GM18498 (cell line): ENCODE measurements around the gene GHR.

Experiments used
- ATAC-seq: cut with Tn5 transposase; IDR thresholded peaks from one replicate; pipeline ENCODE4 v1.9.1; 2021; ENCODE audit warnings: mild to moderate bottlenecking, moderate library complexity; ENCODE audit not compliant: unreplicated experiment

Gene GHR

DNA sequence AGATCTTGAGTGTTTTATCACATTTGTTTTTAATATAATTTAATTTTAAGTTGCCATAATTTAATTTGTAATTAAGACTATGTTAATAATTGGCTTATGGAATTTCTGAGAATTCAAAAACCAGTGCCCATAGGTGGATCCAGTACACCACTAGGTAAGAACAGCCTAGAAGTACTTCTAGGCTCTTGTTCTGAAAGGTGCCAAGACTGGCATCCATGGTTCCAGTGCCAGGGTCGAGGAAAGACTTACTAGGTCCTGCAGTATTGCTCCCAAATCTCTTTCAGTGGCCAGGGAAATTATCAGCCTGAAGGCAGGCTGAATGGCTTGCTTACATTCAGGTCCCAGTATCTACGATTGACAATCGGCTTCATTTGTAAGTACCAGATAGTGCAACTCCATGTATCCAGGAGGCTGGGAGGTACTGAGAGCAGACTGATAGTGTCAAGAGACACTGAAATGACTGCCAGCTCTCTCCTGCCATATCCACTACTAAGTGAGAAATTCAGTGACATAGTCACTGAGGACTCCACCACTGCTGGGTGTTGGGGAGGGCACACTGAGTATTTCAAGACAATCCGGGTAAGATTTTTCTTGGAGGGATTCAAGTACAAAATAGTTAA lies 174.2 kb downstream of the GHR start:
- no peak for ATAC-seq

GRCh38 chr5:42598311-42598710 lies 175.1 kb downstream of the GHR start:
- no peak for ATAC-seq

GRCh38 chr5:42599106-42599505 lies 175.9 kb downstream of the GHR start:
- ATAC-seq = no peak

- no peak for ATAC-seq
Observed at GRCh38 chr5:42600441-42600840, 177.2 kb downstream of the GHR start.

DNA sequence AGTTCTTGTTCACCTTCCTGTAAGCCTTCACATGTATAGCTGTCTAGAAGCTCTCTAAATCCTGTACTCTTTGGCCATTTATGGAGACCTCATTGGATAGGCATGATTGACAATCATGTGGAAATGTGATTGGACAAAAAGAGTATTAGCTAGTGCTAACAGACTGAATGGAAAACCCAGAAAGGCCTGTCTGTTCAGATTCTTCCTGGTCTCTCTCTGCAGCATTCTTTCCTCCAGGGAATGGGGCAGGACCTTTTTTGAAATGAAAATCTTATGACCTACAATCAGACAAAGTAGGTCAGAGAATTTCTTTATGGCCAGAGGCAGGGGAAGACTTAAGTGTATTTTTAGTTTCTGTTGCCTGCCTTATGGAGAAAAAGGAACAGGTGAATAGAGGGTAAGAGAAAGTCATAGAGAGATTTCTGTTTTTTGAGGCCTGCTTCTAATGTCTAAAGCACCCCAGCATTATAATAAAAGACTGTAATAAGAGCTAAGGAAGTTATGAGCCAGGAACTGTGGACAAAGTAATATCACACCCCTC lies 181.0 kb downstream of the GHR start:
- no peak for ATAC-seq

DNA sequence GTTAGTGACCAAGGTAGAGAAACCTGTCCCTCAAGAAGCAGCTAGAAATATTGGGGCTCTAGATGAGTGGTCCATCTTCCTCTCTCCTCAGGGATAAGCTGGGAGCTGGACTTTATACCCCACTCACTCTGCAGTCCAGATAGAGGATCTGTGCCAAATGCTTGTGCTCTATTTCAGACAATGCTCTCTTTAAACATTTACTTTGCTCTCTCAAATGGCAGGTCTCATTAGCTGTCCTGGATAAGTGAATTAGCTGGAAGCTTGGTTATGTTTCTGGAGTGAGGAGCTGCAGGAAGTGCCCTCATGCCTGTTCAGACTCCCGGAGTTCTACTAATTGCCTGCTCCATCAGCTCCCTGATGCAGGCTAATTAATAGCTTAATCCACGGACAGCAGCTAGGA lies 182.3 kb downstream of the GHR start:
- ATAC-seq = no peak

- ATAC-seq = no peak
Observed at GRCh38 chr5:42606464-42606869, 183.2 kb downstream of the GHR start.

DNA sequence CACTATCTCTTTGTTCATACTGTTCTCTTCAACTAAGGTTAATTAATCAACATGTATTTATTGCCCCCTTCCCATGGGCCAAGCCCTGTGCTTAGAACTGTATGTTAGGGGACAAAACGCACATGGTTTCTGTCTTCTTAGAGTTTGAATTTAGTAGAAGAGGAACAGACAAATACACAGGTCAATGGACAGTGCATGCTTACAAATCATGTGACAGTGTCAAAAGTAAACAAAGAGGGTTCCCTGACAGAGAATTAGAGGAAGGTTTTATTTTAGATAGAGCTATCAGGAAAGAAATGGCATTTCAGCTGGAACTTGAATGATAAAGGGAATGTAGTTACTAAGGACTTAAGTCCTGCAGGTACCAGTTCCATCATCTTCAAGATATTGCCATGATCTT lies 188.2 kb downstream of the GHR start:
- ATAC-seq = no peak

DNA sequence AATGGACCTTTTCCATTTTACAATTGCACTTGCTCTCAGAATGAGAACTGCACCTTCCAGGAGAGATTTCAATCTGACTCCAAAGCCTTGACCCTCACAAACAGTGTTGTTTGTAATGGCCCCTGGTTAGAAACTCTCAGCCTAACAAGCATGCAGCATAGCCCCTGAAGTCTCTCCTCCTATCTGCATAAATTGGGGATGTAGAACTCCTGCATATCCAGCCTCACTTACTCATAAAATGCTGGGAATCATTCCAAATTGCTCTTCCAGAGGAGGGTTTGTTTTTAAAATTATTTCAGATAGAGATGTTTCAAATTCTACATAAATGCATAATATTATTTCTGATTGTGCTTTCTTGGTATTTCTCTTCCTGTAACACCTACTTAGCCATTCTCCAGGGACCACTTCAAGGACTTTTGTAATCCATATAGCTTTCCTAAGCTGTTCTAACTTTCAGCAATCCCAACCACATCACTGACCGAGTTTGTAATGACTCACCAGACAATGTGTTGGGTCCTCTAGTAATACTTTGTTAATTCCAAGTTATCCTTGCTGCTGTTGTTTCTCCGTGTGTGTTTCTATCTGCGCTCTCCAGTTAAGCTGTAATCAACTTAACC lies 189.6 kb downstream of the GHR start:
- no peak for ATAC-seq

- ATAC-seq = no peak
Observed at GRCh38 chr5:42614509-42614908, 191.3 kb downstream of the GHR start.

GRCh38 chr5:42620579-42621216 lies 197.5 kb downstream of the GHR start:
- ATAC-seq = no peak

DNA sequence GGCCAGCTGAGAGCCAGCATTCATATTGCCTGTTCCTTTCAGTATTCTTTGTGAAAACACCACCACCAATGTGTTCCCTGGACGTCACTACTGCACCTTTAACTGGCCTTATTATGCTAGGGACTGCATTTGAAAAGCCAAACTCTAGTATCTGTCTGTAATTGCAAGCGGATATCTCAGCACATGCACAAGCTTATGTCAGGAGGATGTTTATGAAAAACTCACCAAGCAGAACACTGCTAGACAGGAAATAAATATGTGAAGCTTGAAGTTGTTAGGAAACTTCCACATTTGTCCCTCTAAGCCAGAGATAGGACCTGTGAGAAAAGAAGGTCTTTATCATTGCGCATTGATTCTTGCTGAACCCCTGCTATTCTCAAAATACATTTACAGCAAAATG lies 198.0 kb downstream of the GHR start:
- ATAC-seq = no peak

- no peak for ATAC-seq
Observed at GRCh38 chr5:42621662-42622061, 198.4 kb downstream of the GHR start.

DNA sequence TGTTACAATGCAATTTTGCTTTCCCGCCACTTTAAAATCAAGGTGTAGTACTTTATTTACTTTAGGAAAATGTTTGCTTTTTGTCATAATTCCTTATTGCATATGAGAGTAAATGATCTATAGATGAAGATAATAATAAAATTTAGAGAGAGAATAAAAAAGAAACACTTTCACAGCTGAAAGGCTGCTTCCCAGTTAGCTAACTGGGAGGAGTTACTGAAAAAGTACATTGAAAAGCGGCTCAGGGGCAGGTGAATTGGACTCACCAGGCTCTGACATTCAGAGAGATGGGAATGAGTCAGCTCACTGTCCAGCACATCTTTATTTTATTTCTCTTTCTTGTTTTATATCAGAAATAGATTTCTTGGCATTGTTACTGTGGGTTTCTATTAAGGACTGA lies 201.7 kb downstream of the GHR start:
- ATAC-seq = no peak

DNA sequence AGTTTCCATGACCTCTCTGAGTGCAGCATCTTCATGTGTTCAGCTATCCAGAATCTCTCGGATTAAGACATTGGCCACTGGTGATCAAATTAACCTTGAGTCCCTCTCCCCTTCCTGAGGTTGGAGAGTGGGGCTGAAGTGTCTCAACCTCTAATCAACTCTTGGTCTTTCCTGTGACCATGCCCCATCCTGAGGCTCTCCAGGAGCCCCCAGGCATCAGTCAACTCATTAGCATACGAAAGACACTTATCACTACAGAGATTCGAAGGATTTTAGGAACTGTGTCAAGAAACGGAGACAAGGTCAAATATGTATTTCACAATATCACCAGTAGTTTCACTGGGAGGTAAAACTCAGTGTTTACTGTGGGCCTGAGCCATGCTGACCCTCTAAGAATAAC lies 203.2 kb downstream of the GHR start:
- no peak for ATAC-seq

- no peak for ATAC-seq
Observed at GRCh38 chr5:42628821-42629220, 205.6 kb downstream of the GHR start.

GRCh38 chr5:42629284-42629683 lies 206.0 kb downstream of the GHR start:
- ATAC-seq = no peak

- ATAC-seq = no peak
Observed at GRCh38 chr5:42631241-42631640, 208.0 kb downstream of the GHR start.

DNA sequence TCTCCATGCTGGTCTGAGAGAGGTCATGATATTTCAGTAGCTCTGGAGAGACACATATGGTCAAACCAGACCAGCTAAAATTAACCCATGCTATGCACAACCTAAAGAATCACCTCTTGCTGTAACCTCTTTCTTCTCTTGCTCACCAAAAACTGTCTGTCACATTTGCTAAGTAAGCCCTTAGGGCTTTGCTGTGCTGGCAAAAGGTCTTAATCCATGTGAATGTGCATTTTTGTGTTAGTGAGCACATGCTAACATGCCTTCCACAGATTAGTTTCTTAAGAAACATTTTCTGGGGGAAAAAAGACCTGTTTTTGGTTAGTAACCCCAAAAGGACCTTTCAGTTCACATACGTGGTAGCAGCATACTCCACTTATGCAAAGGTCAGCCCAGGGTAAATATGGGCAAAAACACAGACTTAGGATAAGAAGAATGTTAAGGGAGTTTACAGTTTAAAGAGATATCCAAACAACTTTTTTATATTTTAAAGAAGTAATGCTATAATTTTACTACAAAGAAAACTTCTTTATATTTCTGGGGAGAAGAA lies 209.2 kb downstream of the GHR start:
- ATAC-seq = no peak

GRCh38 chr5:42634575-42634974 lies 211.3 kb downstream of the GHR start:
- ATAC-seq = no peak

GRCh38 chr5:42636425-42636824 lies 213.2 kb downstream of the GHR start:
- no peak for ATAC-seq

DNA sequence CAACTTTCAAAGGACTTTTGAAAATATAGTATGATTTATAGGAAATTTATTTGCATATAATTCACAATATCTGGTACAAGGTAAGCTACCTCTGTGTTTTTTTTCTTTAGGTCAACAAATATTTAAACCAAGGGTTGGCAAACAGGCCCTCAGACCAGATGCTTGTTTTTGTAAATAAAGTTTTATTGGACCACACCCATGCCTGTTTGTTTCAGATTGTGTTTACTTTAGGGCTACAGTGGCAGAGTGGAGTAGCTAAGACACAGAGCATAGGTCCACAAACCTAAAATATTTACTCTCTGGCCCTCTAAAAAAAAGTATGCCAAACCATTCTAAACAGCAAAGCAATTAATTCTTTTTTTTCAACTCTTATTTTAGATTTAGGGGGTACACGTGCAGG lies 213.7 kb downstream of the GHR start:
- ATAC-seq = no peak
